Left cardiac atrium (tissue), 4 donors: ENCODE measurements around the gene VARS1. TPM values are rescaled to one million over a fixed set of nuclear protein-coding genes. Genes with fewer than 3 reads are reported as not detected.
"Not testable (repeated sequence)": the region's sequence is repeated elsewhere in the genome, so short reads cannot be mapped to it uniquely, and the experiment has no call there.

Source experiments
- ATAC-seq, 2 donors: fragments of 200-7000 bp; cut with Tn5 transposase; one replicate each; pipeline ENCODE4 v1.9.1; 2020; ENCODE audit warnings: mild to moderate bottlenecking in 2 of 2, moderate library complexity in 2 of 2
- DNase-seq: peaks from one replicate; pipeline ENCODE4 v3.0.0-alpha.2; 2020
- intact Hi-C, 2 donors: fragments of 100-400 bp; cut with DNase I; formaldehyde crosslinking; loops; one replicate each; pipeline versions ENCODE4 v1.14.1 to v1.15.1; 2022 to 2023
- long read RNA-seq: library from polyadenylated mRNA; unstranded; transcript quantifications from one replicate; pipeline ENCODE4 v2.0.0, GENCODE V29; 2021
- total RNA-seq, 2 donors: library from RNA; stranded (reverse); fragmentation: NEBNext Ultra II Directional; extraction: Animal tissue kit (Norgen Biotek cat#: 25700); gene quantifications; one replicate each; pipeline ENCODE4 v1.2.1, GENCODE V29; 2021
- donor health status: DM: no; HTN: yes; CAD: no.
- donor health status: DM: no; HTN: yes; CAD: no; lungs with severe emphysema.
- donor health status: DM: yes; HTN: yes; CAD: no.
- donor health status: Dilated cardiomyopathy.

Gene VARS1
- 10 to 100 TPM; 24.8 to 39.3 TPM for total RNA-seq
- long read RNA-seq, full-length matches to known transcripts, result 1 of 14 reads
- long read RNA-seq, partial matches to known transcripts, result 13 of 14 reads
- long read RNA-seq, other reads (novel, unspliced or antisense), result 0 of 14 reads

DNA sequence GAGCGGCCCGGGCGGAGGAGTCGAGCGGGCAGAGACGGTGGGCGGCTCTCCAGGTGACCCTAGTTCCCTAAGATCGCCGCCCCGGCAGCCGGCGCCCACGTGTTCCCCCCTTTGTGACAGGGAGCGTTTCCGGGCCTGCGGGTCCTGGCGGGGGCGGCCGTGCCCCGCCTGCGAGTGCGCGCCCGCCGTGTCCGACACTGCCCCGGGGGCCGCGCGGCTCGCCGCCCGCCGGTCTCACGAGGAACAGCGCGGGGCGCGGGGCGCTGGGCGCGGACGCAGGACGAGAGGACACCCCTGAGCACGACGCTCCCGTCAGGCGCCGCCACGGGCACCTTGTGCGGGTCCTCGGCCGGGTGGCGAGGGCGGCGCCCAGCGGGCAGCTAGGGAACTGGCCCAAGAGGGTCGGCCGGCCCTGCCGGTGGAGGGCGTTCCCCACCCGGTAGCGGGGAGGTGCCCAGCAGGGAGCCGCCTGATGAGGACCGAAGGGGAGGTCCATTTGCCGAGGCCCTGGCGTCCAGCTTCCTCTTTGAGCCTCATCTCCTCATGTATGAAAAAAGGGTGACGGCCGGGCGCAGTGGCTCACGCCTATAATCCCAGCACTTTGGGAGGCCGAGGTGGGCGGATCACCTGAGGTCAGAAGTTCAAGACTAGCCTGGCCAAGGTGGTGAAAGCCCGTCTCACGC lies at the start of gene VARS1:
TSS of gene VARS1 (minus strand) at position 137 of the 683 bp plus-strand sequence. CDS start 535 bp downstream, outside the sequence.
- DNase-seq, result peak; percentile 94
- intact Hi-C loops, result loop anchor here in 1 of 2 donors (10.0 kb wide), 1 partner anchor 61 kb away; the partner anchor contains the start of gene CLIC1
- ATAC-seq, result peak; percentile 95 to 96

DNA sequence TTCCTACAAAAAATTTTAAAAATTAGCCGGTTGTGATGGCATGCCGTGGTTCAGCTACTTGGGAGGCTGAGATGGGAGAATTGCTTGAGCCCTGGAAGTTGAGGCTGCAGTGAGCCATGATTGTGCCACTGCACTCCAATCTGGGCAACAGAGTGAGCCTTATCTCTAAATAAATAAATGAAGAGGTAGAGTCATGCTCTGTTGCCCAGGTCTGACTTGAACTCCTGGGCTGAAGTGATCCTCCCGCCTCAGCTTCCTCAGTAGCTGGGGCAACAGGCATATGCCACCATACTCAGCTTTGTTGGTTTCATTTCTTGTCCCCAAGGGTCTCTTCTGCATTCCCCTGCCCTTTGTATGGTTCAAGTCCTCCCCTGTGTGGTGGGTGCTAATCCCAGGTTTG lies 49.0 kb upstream of the VARS1 start:
- no peak for ATAC-seq
- DNase-seq, result no peak
- intact Hi-C loops, result no loop called here

DNA sequence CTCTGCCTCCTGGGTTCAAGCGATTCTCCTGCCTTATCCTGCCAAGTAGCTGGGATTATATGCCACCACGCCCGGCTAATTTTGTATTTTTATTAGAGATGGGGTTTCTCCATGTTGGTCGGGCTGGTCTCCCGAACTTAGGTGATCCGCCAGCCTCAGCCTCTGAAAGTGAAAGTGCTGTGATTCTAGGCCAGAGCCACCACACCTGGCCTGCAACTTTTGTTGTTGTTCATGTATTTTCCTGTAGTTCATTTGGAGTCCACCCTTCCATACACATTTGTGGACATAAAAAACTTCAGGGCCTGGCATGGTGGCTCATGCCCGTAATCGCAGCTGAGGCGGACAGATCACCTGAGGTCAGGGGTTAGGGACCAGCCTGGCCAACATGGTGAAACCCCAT lies 46.5 kb upstream of the VARS1 start:
- ATAC-seq (no peak), DNase-seq (no peak)
- intact Hi-C loops, result no loop called here

DNA sequence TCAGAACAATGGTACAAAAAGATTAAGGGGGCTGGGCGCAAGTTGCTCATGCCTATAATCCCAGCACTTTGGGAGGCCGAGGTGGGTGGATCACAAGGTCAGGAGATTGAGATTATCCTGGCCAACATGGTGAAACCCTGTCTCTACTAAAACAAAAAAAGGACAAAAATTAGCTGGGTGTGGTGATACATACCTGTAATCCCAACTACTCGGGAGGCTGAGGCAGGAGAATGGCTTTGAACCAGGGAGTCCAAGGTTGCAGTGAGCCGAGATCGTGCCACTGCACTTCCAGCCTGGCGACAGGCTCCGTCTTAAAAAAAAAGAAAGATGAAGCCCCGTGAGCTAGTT lies 44.2 kb upstream of the VARS1 start:
- DNase-seq, ATAC-seq: not testable (repeated sequence)
- intact Hi-C loops, result loop anchor here (10.0 kb wide), 2 partner anchors 105 to 155 kb away; partner anchors contain the start of genes CLIC1 (in 1 of the 2) and LY6G5C (in 1 of the 2)

- no peak for DNase-seq
- no peak for ATAC-seq
- intact Hi-C loops, result loop anchor here (10.0 kb wide), 2 partner anchors 104 to 154 kb away; partner anchors contain the start of genes CLIC1 (in 1 of the 2) and LY6G5C (in 1 of the 2)
These were observed 43.4 kb upstream of the VARS1 start for GRCh38 chr6:31838968-31839367.

- intact Hi-C loops, result loop anchor here (10.0 kb wide), 2 partner anchors 103 to 153 kb away; partner anchors contain the start of genes CLIC1 (in 1 of the 2) and LY6G5C (in 1 of the 2)
- not testable (repeated sequence) for ATAC-seq, DNase-seq
These were observed 42.6 kb upstream of the VARS1 start for GRCh38 chr6:31838114-31838553.

- intact Hi-C loops, result loop anchor here (10.0 kb wide), 2 partner anchors 103 to 153 kb away; partner anchors contain the start of genes CLIC1 (in 1 of the 2) and LY6G5C (in 1 of the 2)
- ATAC-seq (no peak), DNase-seq (no peak)
These were observed 42.0 kb upstream of the VARS1 start for GRCh38 chr6:31837369-31838113.

DNA sequence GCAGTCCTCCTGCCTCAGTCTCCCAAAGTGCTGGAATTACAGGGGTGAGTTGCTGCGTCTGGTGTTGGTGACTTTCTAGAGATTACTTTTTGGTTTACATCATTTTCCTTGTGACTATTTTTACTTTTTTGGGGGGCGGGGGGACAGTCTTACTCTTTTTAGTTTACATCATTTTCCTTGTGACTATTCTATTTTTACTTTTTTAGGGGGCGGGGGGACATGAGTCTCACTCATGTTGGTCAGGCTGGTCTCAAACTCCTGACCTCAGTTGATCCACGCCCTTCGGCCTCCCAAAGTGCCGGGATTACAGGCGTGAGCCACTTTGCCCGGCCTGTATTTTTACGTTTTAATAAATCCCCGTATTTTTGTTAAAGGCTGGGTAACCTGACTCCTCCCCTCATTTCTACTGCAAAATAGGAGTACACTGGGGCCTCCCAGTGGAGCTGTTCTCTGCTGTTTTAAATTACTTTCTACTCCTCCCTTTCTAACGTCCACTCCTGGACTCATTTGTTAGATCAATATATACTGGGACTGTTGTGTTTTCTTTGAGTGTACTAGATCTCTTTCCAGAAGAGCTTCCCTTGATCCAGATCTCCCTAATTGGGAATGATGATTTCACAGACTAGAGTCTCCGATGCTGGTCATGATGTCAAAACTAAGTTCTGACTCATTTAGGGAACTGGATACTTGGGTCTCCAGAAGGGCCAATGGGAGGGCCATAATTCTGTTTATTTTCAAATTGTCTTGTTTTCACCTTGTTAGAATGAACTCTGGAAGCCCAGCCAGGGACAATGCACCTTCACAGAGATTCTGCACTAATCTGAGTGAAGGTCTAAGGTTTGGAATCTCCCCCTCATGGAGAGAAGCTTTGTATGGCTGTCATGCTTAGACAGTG lies 41.2 kb upstream of the VARS1 start:
- ATAC-seq, result no peak
- no peak for DNase-seq
- intact Hi-C loops, result loop anchor here (10.0 kb wide), 2 partner anchors 102 to 152 kb away; partner anchors contain the start of genes CLIC1 (in 1 of the 2) and LY6G5C (in 1 of the 2)

DNA sequence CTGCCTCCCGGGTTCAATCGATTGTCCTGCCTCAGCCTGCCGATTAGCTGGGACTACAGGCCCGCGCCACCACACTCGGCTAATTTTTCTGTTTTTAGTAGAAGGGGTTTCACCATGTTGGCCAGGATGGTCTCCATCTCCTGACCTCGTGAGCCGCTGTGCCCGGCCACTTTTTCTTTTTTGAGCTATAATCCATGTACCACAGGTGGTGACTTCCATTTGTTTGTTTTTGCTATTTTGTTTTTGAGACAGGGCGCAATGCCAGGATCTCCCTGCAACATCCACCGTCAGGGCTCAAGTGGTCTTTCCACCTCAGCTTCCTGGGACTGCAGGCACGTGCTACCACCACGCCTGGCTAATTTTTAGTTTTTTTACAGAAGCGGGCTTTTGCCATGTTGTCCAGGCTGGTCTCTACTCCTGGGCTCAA lies 40.5 kb upstream of the VARS1 start:
- no peak for DNase-seq
- no peak for ATAC-seq
- intact Hi-C loops, result loop anchor here (10.0 kb wide), 2 partner anchors 101 to 151 kb away; partner anchors contain the start of genes CLIC1 (in 1 of the 2) and LY6G5C (in 1 of the 2)

DNA sequence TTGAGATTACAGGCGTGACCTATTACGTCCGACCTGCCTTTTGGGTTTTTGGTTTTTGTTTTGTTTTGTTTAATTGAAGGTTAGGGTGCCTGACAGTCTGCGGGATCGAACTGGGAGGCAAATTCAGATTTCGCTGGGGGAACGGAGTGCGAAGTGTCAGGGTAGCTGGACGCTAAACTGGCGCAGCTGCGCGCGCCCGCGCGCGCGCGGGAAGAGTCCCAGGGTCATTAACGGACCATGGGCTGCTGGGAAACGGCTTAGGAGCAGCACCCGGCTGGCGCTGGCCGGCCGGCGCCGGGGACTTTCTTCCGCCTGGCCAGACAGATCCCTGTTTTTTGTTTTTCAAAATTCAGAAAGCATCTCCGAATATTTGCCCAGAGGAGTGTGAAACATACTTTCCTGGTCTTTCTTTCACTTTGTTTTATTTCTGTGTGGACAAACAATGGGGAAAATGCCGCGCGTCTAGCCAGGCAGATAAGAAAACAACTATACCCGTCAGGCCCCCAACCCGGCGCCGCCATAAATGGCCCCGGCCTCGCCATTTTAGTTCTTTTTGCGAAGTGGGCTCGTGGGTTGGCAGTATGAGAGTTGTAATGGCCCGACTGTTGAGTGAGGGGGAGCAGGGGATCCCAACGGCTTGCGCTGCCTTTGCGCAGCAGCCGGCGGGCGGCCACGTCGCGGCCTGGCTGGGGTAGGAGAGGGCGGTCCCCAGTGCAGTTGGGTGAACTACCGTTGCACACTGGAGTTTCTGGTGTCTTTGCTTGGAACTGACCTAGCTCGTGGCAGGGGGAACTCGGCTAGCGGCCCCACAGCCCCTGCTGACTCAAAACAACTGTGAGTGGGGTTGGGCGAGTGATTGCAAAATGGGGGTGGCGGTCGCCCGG lies 39.1 kb upstream of the VARS1 start:
- intact Hi-C loops, result loop anchor here (5.0 to 10.0 kb wide), 4 partner anchors 57 to 152 kb away; partner anchors contain the start of genes LY6G5C (in 2 of the 2), CLIC1 (in 1 of the 2) and VWA7 (in 1 of the 2)
- ATAC-seq, result peak; percentile 90 to 93
- peak; percentile 92 for DNase-seq

GRCh38 chr6:31831350-31832215 lies 36.0 kb upstream of the VARS1 start:
- intact Hi-C loops, result loop anchor here (5.0 to 10.0 kb wide), 4 partner anchors 54 to 149 kb away; partner anchors contain the start of genes LY6G5C (in 2 of the 2), CLIC1 (in 1 of the 2) and VWA7 (in 1 of the 2)
- ATAC-seq (no peak), DNase-seq (no peak)

GRCh38 chr6:31830886-31831335 lies 35.4 kb upstream of the VARS1 start:
- DNase-seq, result no peak
- no peak for ATAC-seq
- intact Hi-C loops, result loop anchor here (5.0 to 10.0 kb wide), 4 partner anchors 54 to 149 kb away; partner anchors contain the start of genes LY6G5C (in 2 of the 2), CLIC1 (in 1 of the 2) and VWA7 (in 1 of the 2)

DNA sequence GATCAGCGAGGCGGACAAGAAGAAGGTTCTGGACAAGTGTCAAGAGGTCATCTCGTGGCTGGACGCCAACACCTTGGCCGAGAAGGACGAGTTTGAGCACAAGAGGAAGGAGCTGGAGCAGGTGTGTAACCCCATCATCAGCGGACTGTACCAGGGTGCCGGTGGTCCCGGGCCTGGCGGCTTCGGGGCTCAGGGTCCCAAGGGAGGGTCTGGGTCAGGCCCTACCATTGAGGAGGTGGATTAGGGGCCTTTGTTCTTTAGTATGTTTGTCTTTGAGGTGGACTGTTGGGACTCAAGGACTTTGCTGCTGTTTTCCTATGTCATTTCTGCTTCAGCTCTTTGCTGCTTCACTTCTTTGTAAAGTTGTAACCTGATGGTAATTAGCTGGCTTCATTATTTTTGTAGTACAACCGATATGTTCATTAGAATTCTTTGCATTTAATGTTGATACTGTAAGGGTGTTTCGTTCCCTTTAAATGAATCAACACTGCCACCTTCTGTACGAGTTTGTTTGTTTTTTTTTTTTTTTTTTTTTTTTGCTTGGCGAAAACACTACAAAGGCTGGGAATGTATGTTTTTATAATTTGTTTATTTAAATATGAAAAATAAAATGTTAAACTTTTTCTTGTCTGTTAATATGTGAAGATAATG lies 34.2 kb upstream of the VARS1 start:
- ATAC-seq, result no peak
- DNase-seq, result no peak
- intact Hi-C loops, result loop anchor here (5.0 to 10.0 kb wide), 4 partner anchors 52 to 147 kb away; partner anchors contain the start of genes LY6G5C (in 2 of the 2), CLIC1 (in 1 of the 2) and VWA7 (in 1 of the 2)

DNA sequence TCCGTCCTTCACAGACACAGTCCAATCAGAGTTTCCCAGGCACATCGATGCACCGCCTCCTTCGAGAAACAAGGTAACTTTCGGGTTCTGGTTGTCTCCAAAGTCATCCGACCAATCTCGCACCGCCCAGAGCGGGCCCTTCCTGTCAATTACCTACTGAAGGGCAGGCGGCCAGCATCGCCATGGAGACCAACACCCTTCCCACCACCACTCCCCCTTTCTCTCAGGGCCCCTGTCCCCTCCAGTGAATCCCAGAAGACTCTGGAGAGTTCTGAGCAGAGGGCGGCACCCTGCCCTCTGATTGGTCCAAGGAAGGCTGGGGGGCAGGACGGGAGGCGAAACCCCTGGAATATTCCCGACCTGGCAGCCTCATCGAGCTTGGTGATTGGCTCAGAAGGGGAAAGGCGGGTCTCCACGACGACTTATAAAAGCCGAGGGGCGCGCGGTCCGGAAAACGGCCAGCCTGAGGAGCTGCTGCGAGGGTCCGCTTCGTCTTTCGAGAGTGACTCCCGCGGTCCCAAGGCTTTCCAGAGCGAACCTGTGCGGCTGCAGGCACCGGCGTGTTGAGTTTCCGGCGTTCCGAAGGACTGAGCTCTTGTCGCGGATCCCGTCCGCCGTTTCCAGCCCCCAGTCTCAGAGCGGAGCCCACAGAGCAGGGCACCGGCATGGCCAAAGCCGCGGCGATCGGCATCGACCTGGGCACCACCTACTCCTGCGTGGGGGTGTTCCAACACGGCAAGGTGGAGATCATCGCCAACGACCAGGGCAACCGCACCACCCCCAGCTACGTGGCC lies 31.9 kb upstream of the VARS1 start, which contains the start of gene HSPA1B:
TSS of gene HSPA1B (plus strand) at position 453 of the 794 bp plus-strand sequence. CDS start at position 666, 213 bp downstream.
- intact Hi-C loops, result no loop called here
- peak; percentile 99 for DNase-seq
- peak; percentile 93 to 96 for ATAC-seq
